T-helper 1 cell treated with Interleukin-12 subunit alpha and Interleukin-12 subunit beta and Interleukin-4 antibody, amounts not matched to agents 30 ng/mL and 1 ng/mL, for 36 hours (primary cell): ENCODE measurements around the gene GSG1. TPM values are rescaled to one million over a fixed set of nuclear protein-coding genes. Genes with fewer than 3 reads are reported as not detected.

Source experiments
- total RNA-seq: library from RNA; stranded (reverse); gene quantifications from 2 replicates; pipeline ENCODE4 v1.2.3, GENCODE V29; 2022

The GSG1 gene
- total RNA-seq, 1 donor from 2014 or later = not detected

Other genes starting within 250 kb of the GSG1 start
- not detected in 2 replicates for gene GPRC5A, start 212.1 kb downstream of the GSG1 start, total RNA-seq
- not detected in 2 replicates for gene GPRC5D, start 151.5 kb downstream of the GSG1 start, total RNA-seq
- gene HEBP1, start 103.4 kb downstream of the GSG1 start, total RNA-seq = 7.6 and 8.0 TPM in 2 replicates
- 3.8 and 4.1 TPM in 2 replicates for gene FAM234B, start 59.3 kb downstream of the GSG1 start, total RNA-seq
- gene EMP1, start 93.1 kb upstream of the GSG1 start, total RNA-seq = 15.7 and 16.3 TPM in 2 replicates